ENCODE data around the gene FRMD4A.
A peak's percentile ranks its signal among the peaks of the same experiment; 100 is the strongest.

The FRMD4A gene

GRCh38 chr10:13715100-13715499 lies 615.6 kb downstream of the FRMD4A start:
- Mint-ChIP-seq H3K4me3 (no peak overlapping the region), H3K27ac (peak overlapping the region in 1 of 2 donors; percentile 91), H3K27me3 (peaks cover 5% of the 10 kb centered on the region), H3K4me1 (peaks cover 30% of the 10 kb centered on the region), H3K9me3 (no peaks in the 10 kb centered on the region)
- no peak for ATAC-seq
- DNase-seq = no peak

GRCh38 chr10:13712837-13713581 lies 617.7 kb downstream of the FRMD4A start:
- Mint-ChIP-seq H3K9me3 (no peaks in the 10 kb centered on the region), H3K27me3 (peaks cover 22% of the 10 kb centered on the region), H3K4me3 (peak overlapping the region in 1 of 2 donors; percentile 57), H3K4me1 (peaks cover 25% of the 10 kb centered on the region), H3K27ac (no peak overlapping the region)
- DNase-seq (peak; percentile 39 to 45), ATAC-seq (peak; percentile 89)

GRCh38 chr10:13712476-13712836 lies 618.3 kb downstream of the FRMD4A start:
- H3K27ac Mint-ChIP-seq = peak overlapping the region in 1 of 2 donors; percentile 66
- no peaks in the 10 kb centered on the region for H3K9me3 Mint-ChIP-seq
- no peak overlapping the region for H3K4me3 Mint-ChIP-seq
- ATAC-seq = no peak
- no peak for DNase-seq
- H3K4me1 Mint-ChIP-seq = peaks cover 25% of the 10 kb centered on the region
- H3K27me3 Mint-ChIP-seq = peaks cover 27% of the 10 kb centered on the region

- no peak overlapping the region for H3K27ac Mint-ChIP-seq
- no peak for ATAC-seq
- H3K4me1 Mint-ChIP-seq = peaks cover 36% of the 10 kb centered on the region
Measured at GRCh38 chr10:13711291-13711690, 619.4 kb downstream of the FRMD4A start.

GRCh38 chr10:13709931-13710650 lies 620.6 kb downstream of the FRMD4A start:
- Mint-ChIP-seq H3K27ac (peak overlapping the region in 1 of 2 donors; percentile 43), H3K9me3 (no peaks in the 10 kb centered on the region), H3K27me3 (peaks cover 51% of the 10 kb centered on the region), H3K4me1 (peaks cover 37% of the 10 kb centered on the region), H3K4me3 (no peak overlapping the region)
- ATAC-seq (no peak), DNase-seq (no peak)

More at GRCh38 chr10:13711291-13711690, 619.4 kb downstream of the FRMD4A start:
- Mint-ChIP-seq H3K27me3 (peaks cover 39% of the 10 kb centered on the region), H3K9me3 (no peaks in the 10 kb centered on the region), H3K4me3 (no peak overlapping the region)
- no peak for DNase-seq

- no peak for ATAC-seq
- no peak for DNase-seq
- Mint-ChIP-seq H3K27me3 (peaks cover 68% of the 10 kb centered on the region), H3K27ac (peak overlapping the region in 1 of 2 donors; percentile 55), H3K4me1 (peaks cover 36% of the 10 kb centered on the region), H3K4me3 (peak overlapping the region; percentile 75 to 80), H3K9me3 (no peaks in the 10 kb centered on the region)
Measured at GRCh38 chr10:13708256-13708990, 622.3 kb downstream of the FRMD4A start.

- ATAC-seq (peak; percentile 72), DNase-seq (peak; percentile 13 to 14)
- peaks cover 72% of the 10 kb centered on the region for H3K27me3 Mint-ChIP-seq
- peaks cover 25% of the 10 kb centered on the region for H3K4me1 Mint-ChIP-seq
- H3K27ac Mint-ChIP-seq = peak overlapping the region in 1 of 2 donors; percentile 51
- H3K4me3 Mint-ChIP-seq = peak overlapping the region; percentile 75 to 80
- no peaks in the 10 kb centered on the region for H3K9me3 Mint-ChIP-seq
Measured at GRCh38 chr10:13707156-13707881, 623.4 kb downstream of the FRMD4A start.

GRCh38 chr10:13706604-13707003 lies 624.1 kb downstream of the FRMD4A start:
- DNase-seq (no peak), ATAC-seq (no peak)
- Mint-ChIP-seq H3K4me3 (peak overlapping the region; percentile 48 to 80), H3K27me3 (peaks cover 72% of the 10 kb centered on the region), H3K4me1 (peaks cover 22% of the 10 kb centered on the region), H3K27ac (no peak overlapping the region), H3K9me3 (no peaks in the 10 kb centered on the region)

GRCh38 chr10:13706175-13706574 lies 624.5 kb downstream of the FRMD4A start:
- Mint-ChIP-seq H3K4me3 (no peak overlapping the region), H3K4me1 (peaks cover 22% of the 10 kb centered on the region), H3K27me3 (peaks cover 72% of the 10 kb centered on the region), H3K27ac (no peak overlapping the region), H3K9me3 (no peaks in the 10 kb centered on the region)
- ATAC-seq = no peak
- DNase-seq = no peak

- no peak overlapping the region for H3K4me3 Mint-ChIP-seq
- DNase-seq (no peak), ATAC-seq (no peak)
- H3K27me3 Mint-ChIP-seq = peaks cover 72% of the 10 kb centered on the region
- H3K4me1 Mint-ChIP-seq = peaks cover 22% of the 10 kb centered on the region
- no peak overlapping the region for H3K27ac Mint-ChIP-seq
- no peaks in the 10 kb centered on the region for H3K9me3 Mint-ChIP-seq
Measured at GRCh38 chr10:13705526-13706174, 625.1 kb downstream of the FRMD4A start.

GRCh38 chr10:13704964-13705363 lies 625.8 kb downstream of the FRMD4A start:
- ATAC-seq = no peak
- Mint-ChIP-seq H3K4me3 (no peak overlapping the region), H3K27ac (no peak overlapping the region), H3K27me3 (peaks cover 65% of the 10 kb centered on the region), H3K9me3 (no peaks in the 10 kb centered on the region), H3K4me1 (peaks cover 22% of the 10 kb centered on the region)
- no peak for DNase-seq

- Mint-ChIP-seq H3K4me1 (peaks cover 22% of the 10 kb centered on the region), H3K27ac (no peak overlapping the region), H3K9me3 (no peaks in the 10 kb centered on the region), H3K27me3 (peaks cover 60% of the 10 kb centered on the region), H3K4me3 (no peak overlapping the region)
- ATAC-seq = no peak
- no peak for DNase-seq
Measured at GRCh38 chr10:13703997-13704536, 626.7 kb downstream of the FRMD4A start.

GRCh38 chr10:13703101-13703818 lies 627.5 kb downstream of the FRMD4A start:
- H3K9me3 Mint-ChIP-seq = no peaks in the 10 kb centered on the region
- DNase-seq (no peak), ATAC-seq (no peak)
- no peak overlapping the region for H3K27ac Mint-ChIP-seq
- peaks cover 20% of the 10 kb centered on the region for H3K4me1 Mint-ChIP-seq
- H3K4me3 Mint-ChIP-seq = no peak overlapping the region
- H3K27me3 Mint-ChIP-seq = peaks cover 52% of the 10 kb centered on the region

All from stimulated activated naive CD8-positive, alpha-beta T cell treated with anti-CD3 and anti-CD28 coated beads, Interleukin-15, amount 100 ng/mL, for 72 hours (primary cell).